ENCODE results near the gene TBPL2.
"Not testable (repeated sequence)": the region's sequence is repeated elsewhere in the genome, so short reads cannot be mapped to it uniquely, and the experiment has no call there.

The TBPL2 gene

DNA sequence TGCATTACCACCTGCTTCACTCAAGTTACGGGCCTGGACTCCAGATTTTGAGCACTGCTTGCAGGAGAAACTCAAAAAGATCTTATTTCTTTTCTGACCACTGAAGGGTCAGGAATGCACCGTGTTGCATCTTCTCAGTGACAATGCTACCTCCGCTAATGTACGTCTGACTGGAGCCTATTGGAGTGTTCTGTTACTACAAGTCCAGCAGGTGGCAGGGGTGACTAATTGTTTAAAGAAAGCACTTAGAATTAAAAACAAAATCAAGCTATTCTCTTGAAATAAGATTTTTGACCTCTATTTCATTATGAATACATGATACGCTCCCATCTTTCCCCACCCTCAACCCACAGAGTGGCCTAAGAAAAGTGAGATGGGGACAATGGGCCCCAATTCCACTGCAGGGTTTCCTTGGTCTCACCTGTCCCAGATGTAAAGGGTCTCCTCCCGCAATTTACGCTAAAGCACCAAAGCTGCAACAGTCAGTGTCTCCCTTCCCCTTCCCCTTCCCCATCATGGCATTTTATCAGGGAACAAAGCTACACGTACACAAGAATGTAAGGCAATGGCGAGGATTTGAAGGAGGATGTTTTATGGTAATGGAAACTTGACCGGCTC, 2.2 kb downstream of the TBPL2 start:
- peak in 2 of 6 experiments; percentile 10 to 14 for DNase-seq

DNA sequence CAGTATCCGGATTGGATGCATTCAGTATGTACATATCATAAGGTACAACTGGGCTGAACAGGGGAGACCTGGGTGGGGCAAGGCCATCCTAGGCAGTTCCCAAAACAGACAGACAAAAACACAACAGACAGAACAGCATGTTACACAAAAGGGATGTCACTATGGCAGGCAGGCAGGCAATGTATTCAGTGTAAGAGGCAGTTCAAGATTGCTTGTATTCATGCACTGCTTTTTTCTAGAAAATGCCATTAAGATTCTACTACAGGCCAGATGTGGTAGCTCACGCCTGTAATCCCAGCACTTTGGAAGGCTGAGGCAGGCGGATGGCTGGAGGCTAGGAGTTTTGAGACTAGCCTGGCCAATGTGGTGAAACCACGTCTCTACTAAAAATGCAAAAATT, 3.5 kb downstream of the TBPL2 start:
- DNase-seq: no peak

GRCh38 chr14:55436519-55436918, 3.9 kb downstream of the TBPL2 start:
- DNase-seq: no peak

- DNase-seq: no peak
Measured at GRCh38 chr14:55434805-55435174, 5.6 kb downstream of the TBPL2 start.

- peak in 3 of 6 experiments; percentile 19 to 34 (median 31) for DNase-seq
Measured at GRCh38 chr14:55433880-55434804, 6.3 kb downstream of the TBPL2 start.

DNA sequence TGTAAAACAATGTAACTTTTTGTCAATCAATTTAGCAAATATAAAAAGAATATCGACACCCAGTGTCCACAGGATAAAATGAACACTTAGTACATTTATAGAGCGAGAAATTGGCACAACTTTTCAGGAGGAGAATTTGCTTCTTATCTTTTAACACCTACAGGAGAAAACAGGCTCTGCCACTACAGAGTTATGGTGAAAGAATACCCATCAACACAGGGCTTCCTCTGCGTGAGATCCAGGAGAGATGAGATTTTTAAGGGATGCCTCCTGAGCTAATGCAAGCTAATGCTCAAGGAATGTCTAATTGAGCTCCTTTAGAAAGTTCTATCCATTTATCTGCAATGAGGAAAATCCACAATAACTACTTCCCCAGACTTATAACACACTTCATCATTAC, 7.8 kb downstream of the TBPL2 start:
- DNase-seq: no peak

GRCh38 chr14:55430024-55430690, 10.3 kb downstream of the TBPL2 start:
- peak; percentile 4 to 74 (median 59) for DNase-seq

GRCh38 chr14:55427439-55427838, 13.0 kb downstream of the TBPL2 start:
- no peak for DNase-seq

- no peak for DNase-seq
Measured at GRCh38 chr14:55426891-55427290, 13.5 kb downstream of the TBPL2 start.

- no peak for DNase-seq
Measured at GRCh38 chr14:55425091-55425490, 15.3 kb downstream of the TBPL2 start.

DNA sequence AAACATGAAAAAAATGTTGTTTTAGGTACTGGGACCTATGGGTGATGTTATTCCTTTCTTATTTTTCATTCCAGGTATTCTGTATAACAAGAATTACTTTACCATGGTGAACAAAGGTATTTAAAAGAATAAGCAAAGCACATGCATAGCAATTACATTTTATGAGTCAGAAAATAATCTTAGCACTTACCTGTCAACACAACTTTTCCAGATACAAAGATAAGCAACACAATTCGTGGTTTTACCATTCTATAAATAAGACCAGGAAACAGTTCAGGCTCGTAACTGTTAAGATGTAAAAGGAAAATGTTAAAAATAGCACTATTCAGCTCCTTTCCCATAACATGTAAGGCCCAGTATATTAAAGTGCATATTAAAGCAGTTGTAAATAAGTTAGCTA, 16.4 kb downstream of the TBPL2 start:
- no peak for DNase-seq

DNA sequence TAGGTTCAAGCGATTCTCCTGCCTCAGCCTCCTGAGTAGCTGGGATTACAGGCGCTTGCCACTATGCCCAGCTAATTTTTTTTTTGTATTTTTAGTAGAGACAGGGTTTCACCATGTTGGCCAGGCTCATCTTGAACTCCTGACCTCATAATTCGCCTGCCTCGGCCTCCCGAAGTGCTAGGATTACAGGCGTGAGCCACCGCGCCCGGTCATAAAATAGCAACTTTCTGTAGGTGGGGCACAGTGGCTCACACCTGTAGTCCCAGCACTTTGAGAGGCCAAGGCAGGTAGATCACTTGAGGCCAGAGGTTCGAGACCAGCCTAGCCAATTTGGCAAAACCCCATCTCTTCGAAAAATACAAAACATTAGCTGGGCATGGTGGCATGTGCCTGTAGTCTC, 18.1 kb downstream of the TBPL2 start:
- not testable (repeated sequence) for DNase-seq

DNA sequence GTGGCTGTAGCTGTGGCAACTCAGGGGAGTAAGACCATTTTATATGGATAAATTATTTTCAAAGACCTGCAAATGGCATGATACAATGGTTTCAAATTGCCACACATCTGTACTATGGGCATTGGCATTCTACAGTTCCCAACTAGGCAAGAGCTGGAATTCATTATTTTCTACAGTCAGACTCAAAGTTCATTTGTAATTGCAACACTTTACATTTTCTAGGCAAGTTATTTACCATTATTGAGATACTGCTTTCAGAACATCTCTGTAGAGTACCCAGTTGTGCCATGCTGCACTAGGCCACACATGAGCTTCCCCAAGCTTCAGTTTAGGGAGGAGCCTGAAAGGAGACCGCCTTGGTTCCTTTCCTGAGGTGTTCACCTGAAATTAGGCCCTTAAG, 20.8 kb downstream of the TBPL2 start:
- no peak for DNase-seq

DNA sequence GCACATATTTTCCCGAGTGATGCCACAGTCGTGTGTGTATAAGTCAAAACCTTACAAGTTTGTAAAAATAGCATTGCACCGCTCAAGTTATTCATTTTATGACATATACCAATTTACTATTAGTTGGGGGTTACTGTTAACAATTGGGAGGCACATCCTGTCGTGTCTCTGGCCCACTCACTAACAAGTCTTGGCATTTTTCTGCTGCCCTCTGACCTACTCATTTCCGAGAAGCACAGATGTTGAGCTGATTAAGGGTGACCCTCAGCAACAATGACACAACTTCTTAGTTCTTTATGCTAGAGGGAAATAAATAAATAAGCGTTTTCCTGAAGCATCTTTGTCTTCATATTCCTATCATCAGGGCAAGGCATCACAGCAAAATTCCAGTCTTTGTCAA, 22.0 kb downstream of the TBPL2 start:
- no peak for DNase-seq

DNA sequence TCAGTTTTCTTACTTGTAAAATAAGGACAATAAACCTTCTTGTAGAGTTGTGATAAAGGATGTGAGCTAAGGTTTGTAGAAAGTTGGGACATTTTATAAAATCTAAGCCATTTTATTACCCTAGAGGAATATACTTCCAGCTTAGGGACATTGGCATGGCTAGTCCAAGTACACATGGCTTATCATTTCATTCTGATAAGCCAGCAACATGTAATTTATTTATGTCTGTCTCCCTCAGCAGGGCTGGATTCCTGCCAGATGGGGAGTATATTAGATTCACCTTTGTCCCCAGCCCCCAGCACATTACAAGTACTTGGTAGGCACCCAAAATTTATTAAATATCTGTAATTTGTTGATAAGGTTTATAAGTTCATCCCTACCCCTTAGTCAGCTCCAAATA, 22.5 kb downstream of the TBPL2 start:
- DNase-seq: no peak

- peak in 1 of 6 experiments; percentile 11 for DNase-seq
Measured at GRCh38 chr14:55416866-55417265, 23.6 kb downstream of the TBPL2 start.

DNA sequence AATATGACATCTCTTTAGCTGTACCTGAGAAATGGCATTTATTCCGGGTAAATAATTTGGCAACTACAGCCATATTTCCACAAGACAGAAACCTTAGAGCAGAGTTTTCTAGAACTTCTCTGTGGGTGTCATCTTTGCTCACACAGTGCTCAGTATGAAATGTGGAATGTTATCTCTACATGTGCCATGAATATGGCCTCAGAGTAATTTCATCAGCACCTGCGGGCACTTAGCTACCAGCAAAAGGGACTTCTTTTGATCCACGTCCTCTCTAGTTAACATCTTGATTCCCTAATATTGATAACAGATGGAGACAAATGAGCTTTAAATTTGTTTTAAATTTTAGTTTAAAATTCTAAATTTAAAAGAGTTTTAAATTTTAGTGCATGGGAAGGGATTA, 25.9 kb downstream of the TBPL2 start:
- no peak for DNase-seq

- no peak for DNase-seq
Measured at GRCh38 chr14:55412676-55413075, 27.7 kb downstream of the TBPL2 start.

- DNase-seq: peak; percentile 53 to 69 (median 66)
Measured at GRCh38 chr14:55411426-55412389, 28.7 kb downstream of the TBPL2 start, which contains the start of gene ATG14. ATG14 (minus strand) TSS chr14:55411830; CDS start chr14:55411822, 8 bp downstream.

DNA sequence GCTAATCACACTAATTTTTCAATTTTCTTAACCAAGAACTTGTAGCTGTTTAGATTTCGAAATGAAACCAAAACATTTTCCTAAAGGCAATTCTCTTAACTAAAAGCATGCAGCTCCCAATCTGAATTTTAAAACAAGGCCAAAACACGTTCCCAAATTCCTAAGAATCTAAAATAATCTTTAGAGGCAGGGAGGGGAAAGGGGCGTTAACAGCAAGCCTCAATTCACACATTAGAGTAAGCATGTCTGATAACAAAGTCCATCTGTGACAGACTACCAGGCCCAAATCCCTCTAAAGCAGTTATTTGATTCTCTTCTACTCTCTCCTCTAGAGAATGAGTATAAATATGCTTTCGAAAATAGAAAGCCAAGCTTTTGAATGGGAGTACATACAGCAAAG, 29.5 kb downstream of the TBPL2 start:
- no peak for DNase-seq

- DNase-seq: no peak
Measured at GRCh38 chr14:55404173-55404854, 36.1 kb downstream of the TBPL2 start.

- DNase-seq: no peak
Measured at GRCh38 chr14:55401751-55402150, 38.7 kb downstream of the TBPL2 start.

Measured in stimulated activated naive CD4-positive, alpha-beta T cell (primary cell).